Neuronal stem cell (in vitro differentiated cells): ENCODE data around the gene RMDN3.

Experiments used
- DNase-seq: peaks from one replicate; pipeline ENCODE4 v3.0.0-alpha.2; 2013; ENCODE audit warnings: low spot score
- H2AFZ ChIP-seq: one replicate; pipeline ENCODE4 v1.6.1; 2013; ENCODE audit warnings: mild to moderate bottlenecking, low read length, inconsistent platforms
- H2AK5ac ChIP-seq: 2 replicates; pipeline ENCODE4 v1.6.1; 2013; ENCODE audit warnings: low read depth, mild to moderate bottlenecking, inconsistent platforms, low read length, moderate library complexity, mixed read lengths
- H2BK120ac ChIP-seq: 2 replicates; pipeline ENCODE4 v1.6.1; 2013; ENCODE audit warnings: low read depth, mild to moderate bottlenecking, inconsistent platforms, low read length, moderate library complexity, mixed read lengths
- H2BK12ac ChIP-seq: one replicate; pipeline ENCODE4 v1.6.1; 2013; ENCODE audit warnings: low read length, inconsistent platforms
- H2BK15ac ChIP-seq: 2 replicates; pipeline ENCODE4 v1.6.1; 2013; ENCODE audit warnings: mild to moderate bottlenecking, low read length, inconsistent platforms, mixed read lengths
- H2BK5ac ChIP-seq: one replicate; pipeline ENCODE4 v1.6.1; 2013; ENCODE audit warnings: inconsistent platforms, mild to moderate bottlenecking, low read length, moderate library complexity
- H3K14ac ChIP-seq: one replicate; pipeline ENCODE4 v1.6.1; 2013; ENCODE audit warnings: low read length, inconsistent platforms
- H3K18ac ChIP-seq: 2 replicates; pipeline ENCODE4 v1.6.1; 2013; ENCODE audit warnings: low read length, inconsistent platforms
- H3K23ac ChIP-seq: 2 replicates; pipeline ENCODE4 v1.6.1; 2013; ENCODE audit warnings: low read depth, mild to moderate bottlenecking, mixed read lengths, low read length, inconsistent platforms; ENCODE audit not compliant: poor library complexity
- H3K27ac ChIP-seq: replicated peaks from 3 replicates; pipeline ENCODE4 v1.5.1; 2013; ENCODE audit warnings: low read length, inconsistent platforms
- H3K27me3 ChIP-seq, 3 experiments: 2 replicates each; pipeline ENCODE4 v1.6.1; 2013; ENCODE audit warnings: low read length in 3 of 3, mild to moderate bottlenecking in 2 of 3, inconsistent platforms in 1 of 3, low read depth in 1 of 3, mixed read lengths in 1 of 3, moderate library complexity in 1 of 3; ENCODE audit not compliant: control insufficient read depth in 3 of 3, insufficient read depth in 3 of 3
- H3K36me3 ChIP-seq, 2 donors: replicated peaks in 1 of 2; 2 replicates each; pipeline ENCODE4 v1.6.1; 2013; ENCODE audit warnings: low read length in 2 of 2; ENCODE audit not compliant: control insufficient read depth in 2 of 2, insufficient read depth in 2 of 2
- H3K4ac ChIP-seq: 2 replicates; pipeline ENCODE4 v1.6.1; 2013; ENCODE audit warnings: inconsistent platforms, mild to moderate bottlenecking, low read length, moderate library complexity
- H3K4me1 ChIP-seq, 2 donors: 1 replicate in 1 of 2; 2 replicates in 1 of 2; pipeline ENCODE4 v1.6.1; 2013; ENCODE audit warnings: low read length in 2 of 2, low read depth in 1 of 2; ENCODE audit not compliant: control insufficient read depth in 2 of 2, insufficient read depth in 1 of 2
- H3K4me2 ChIP-seq: one replicate; pipeline ENCODE4 v1.6.1; 2013; ENCODE audit warnings: mild to moderate bottlenecking, low read length, inconsistent platforms; ENCODE audit not compliant: insufficient read depth, poor library complexity, severe bottlenecking
- H3K4me3 ChIP-seq, 2 donors: 2 replicates each; pipeline ENCODE4 v1.5.1; 2013; ENCODE audit warnings: low read length in 2 of 2, mild to moderate bottlenecking in 2 of 2, inconsistent platforms in 1 of 2, moderate library complexity in 1 of 2
- H3K79me1 ChIP-seq: one replicate; pipeline ENCODE4 v1.6.1; 2013; ENCODE audit warnings: low read depth, mild to moderate bottlenecking, inconsistent platforms, low read length, moderate library complexity
- H3K9ac ChIP-seq: one replicate; pipeline ENCODE4 v1.6.1; 2013; ENCODE audit warnings: mild to moderate bottlenecking, low read depth, low read length, inconsistent platforms; ENCODE audit not compliant: poor library complexity
- H3K9me3 ChIP-seq, 2 donors: replicated peaks in 1 of 2; 2 replicates each; pipeline versions ENCODE3 to v1.6.1; 2013; ENCODE audit warnings: low read length in 2 of 2, mild to moderate bottlenecking in 2 of 2, inconsistent platforms in 1 of 2, low read depth in 1 of 2, mixed read lengths in 1 of 2, moderate library complexity in 1 of 2; ENCODE audit not compliant: control insufficient read depth in 2 of 2, insufficient read depth in 1 of 2
- H4K8ac ChIP-seq: one replicate; pipeline ENCODE4 v1.6.1; 2013; ENCODE audit warnings: low read depth, mild to moderate bottlenecking, inconsistent platforms, low read length, moderate library complexity
- H4K91ac ChIP-seq: one replicate; pipeline ENCODE4 v1.6.1; 2013; ENCODE audit warnings: low read length, low read depth, mild to moderate bottlenecking, inconsistent platforms; ENCODE audit not compliant: poor library complexity
- WGBS, 2 donors: extraction: QIAGEN DNeasy Blood & Tissue Kit; methylation state at CpG; one replicate each; pipeline ENCODE4 v1.1.7; 2013; ENCODE audit warnings: missing lambda C conversion rate in 2 of 2, mixed read lengths in 1 of 2; ENCODE audit not compliant: insufficient read length in 2 of 2, insufficient replicate concordance in 1 of 2; ENCODE audit errors: extremely low coverage in 2 of 2; 5-methylcytosine and 5-hydroxymethylcytosine counted together

RMDN3 gene

DNA sequence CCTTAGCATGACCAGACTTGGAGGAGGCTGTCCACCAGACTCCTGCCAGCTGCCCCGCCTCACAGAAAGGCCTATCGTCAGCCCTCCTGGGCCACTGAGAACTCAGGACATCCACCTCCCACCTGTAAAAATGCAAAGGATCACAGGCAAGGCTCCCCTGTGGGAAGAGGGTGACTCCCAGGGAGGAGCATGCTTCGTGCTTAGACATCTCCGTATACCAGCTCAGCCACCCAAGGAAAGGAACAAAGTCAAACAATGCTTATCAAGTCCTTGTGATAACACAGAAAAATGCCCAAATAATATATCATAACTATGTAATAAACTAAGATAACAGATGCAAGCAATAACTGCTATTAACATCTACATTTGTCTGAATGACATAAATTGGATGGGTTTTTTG is 4.2 kb downstream of the RMDN3 start:
- Histone ChIP-seq H3K14ac (no peak overlapping the region), H3K23ac (no peak overlapping the region), H2AK5ac (no peak overlapping the region), H4K91ac (no peak overlapping the region), H3K79me1 (peaks cover 8% of the 10 kb centered on the region), H3K9me3 (no peaks in the 10 kb centered on the region), H4K8ac (no peak overlapping the region), H3K27me3 (no peaks in the 10 kb centered on the region), H3K4me1 (peaks cover 2 to 3% of the 10 kb centered on the region in 2 donors), H3K9ac (no peak overlapping the region), H3K4me2 (no peak overlapping the region), H2BK120ac (no peak overlapping the region), H3K18ac (no peak overlapping the region), H2BK5ac (no peak overlapping the region), H3K4me3 (no peak overlapping the region), H2BK15ac (no peak overlapping the region), H2BK12ac (no peak overlapping the region), H3K4ac (no peak overlapping the region), H2AFZ (no peak overlapping the region), H3K36me3 (peaks cover 10 to 52% of the 10 kb centered on the region in 2 donors), H3K27ac (no peak overlapping the region)
- no CpG with 5 or more reads among the region's 4 CpGs for WGBS, 2 donors
- DNase-seq: no peak

DNA sequence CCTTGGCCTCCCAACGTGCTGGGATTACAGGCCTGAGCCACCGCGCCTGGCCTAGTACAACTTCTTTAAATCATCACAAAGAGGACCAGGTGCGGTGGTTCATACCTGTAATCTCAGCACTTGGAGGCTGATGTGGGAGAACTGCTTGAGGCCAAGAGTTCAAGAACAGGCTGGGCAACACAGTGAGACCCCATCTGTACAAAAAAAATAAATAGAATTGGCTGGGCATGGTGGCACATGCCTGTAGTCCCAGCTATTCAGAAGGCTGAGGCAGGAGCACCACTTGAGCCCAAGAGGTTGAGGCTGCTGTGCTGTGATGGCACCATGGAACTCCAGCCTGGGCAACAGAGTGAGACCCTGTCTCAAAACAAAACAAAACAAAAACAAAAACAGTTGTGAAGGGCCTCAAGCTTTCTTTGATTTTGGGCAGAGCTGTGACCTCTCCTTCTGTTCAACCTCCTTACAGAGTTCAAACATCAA is 5.9 kb downstream of the RMDN3 start:
- Histone ChIP-seq H3K23ac (no peak overlapping the region), H2AK5ac (no peak overlapping the region), H3K36me3 (peaks cover 12 to 64% of the 10 kb centered on the region in 2 donors), H3K4me2 (no peak overlapping the region), H3K9ac (no peak overlapping the region), H3K79me1 (peaks cover 3% of the 10 kb centered on the region), H3K18ac (no peak overlapping the region), H3K14ac (no peak overlapping the region), H3K4me1 (peaks cover under 1 to 3% of the 10 kb centered on the region in 2 donors), H3K27me3 (no peaks in the 10 kb centered on the region), H4K91ac (no peak overlapping the region), H2AFZ (no peak overlapping the region), H3K27ac (no peak overlapping the region), H3K9me3 (no peaks in the 10 kb centered on the region), H2BK12ac (no peak overlapping the region), H4K8ac (no peak overlapping the region), H3K4ac (no peak overlapping the region), H2BK15ac (no peak overlapping the region), H2BK120ac (no peak overlapping the region), H3K4me3 (no peak overlapping the region), H2BK5ac (no peak overlapping the region)
- no CpG with 5 or more reads among the region's 4 CpGs for WGBS, 2 donors
- no peak for DNase-seq

GRCh38 chr15:40747685-40748631 is 7.1 kb downstream of the RMDN3 start:
- Histone ChIP-seq H3K4me2 (no peak overlapping the region), H3K27ac (no peak overlapping the region), H3K79me1 (peaks cover 3% of the 10 kb centered on the region), H2AK5ac (no peak overlapping the region), H3K23ac (no peak overlapping the region), H3K27me3 (no peaks in the 10 kb centered on the region), H3K36me3 (peaks cover 20 to 76% of the 10 kb centered on the region in 2 donors), H4K8ac (no peak overlapping the region), H2BK120ac (no peak overlapping the region), H3K4me1 (peaks cover 3 to 5% of the 10 kb centered on the region in 2 donors), H3K14ac (no peak overlapping the region), H2BK5ac (no peak overlapping the region), H3K4ac (no peak overlapping the region), H3K9ac (no peak overlapping the region), H3K18ac (no peak overlapping the region), H2AFZ (no peak overlapping the region), H3K4me3 (peak overlapping the region in 1 of 2 donors; percentile 20), H4K91ac (no peak overlapping the region), H2BK15ac (no peak overlapping the region), H2BK12ac (no peak overlapping the region), H3K9me3 (no peaks in the 10 kb centered on the region)
- no CpG with 5 or more reads among the region's 7 CpGs for WGBS, 2 donors
- DNase-seq: no peak

DNA sequence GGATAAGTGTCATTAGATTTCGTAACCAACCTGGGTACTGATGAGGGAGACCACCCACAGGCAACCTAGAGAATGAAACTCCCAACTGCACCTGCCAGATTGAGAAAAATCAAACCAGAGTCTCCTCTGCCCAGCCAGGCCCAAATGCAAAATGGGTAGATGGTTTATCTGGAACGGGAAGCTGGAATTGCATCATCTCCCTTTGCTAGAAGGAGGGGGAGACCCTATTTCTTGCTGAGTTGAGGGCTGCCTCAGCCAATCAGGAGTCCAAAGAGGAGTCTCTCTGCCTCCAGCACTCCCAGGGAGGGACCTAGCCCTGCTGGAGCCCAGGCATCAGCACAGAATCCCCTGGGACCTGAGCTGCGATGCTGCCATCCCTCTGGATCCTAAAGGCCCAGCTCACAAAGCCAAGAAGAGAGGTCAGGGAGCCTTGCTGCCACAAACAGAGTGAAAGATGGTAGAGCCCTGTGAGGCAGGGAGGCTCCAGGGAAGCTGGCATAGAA is 8.1 kb downstream of the RMDN3 start:
- no peak overlapping the region for H2AK5ac ChIP-seq
- no peak for DNase-seq
- no peak overlapping the region for H2BK15ac ChIP-seq
- no peak overlapping the region for H2BK12ac ChIP-seq
- no peak overlapping the region for H3K18ac ChIP-seq
- H3K27me3 ChIP-seq: no peaks in the 10 kb centered on the region
- H3K4ac ChIP-seq: no peak overlapping the region
- H3K9me3 ChIP-seq: no peaks in the 10 kb centered on the region
- no peak overlapping the region for H3K4me2 ChIP-seq
- H4K8ac ChIP-seq: no peak overlapping the region
- no peak overlapping the region for H4K91ac ChIP-seq
- H3K14ac ChIP-seq: no peak overlapping the region
- peaks cover 22 to 79% of the 10 kb centered on the region in 2 donors for H3K36me3 ChIP-seq
- no peak overlapping the region for H2BK5ac ChIP-seq
- H2BK120ac ChIP-seq: no peak overlapping the region
- no peak overlapping the region for H3K4me3 ChIP-seq
- H3K4me1 ChIP-seq: peaks cover 3 to 5% of the 10 kb centered on the region in 2 donors
- H3K27ac ChIP-seq: no peak overlapping the region
- no CpG with 5 or more reads among the region's 3 CpGs for WGBS, 2 donors
- H3K79me1 ChIP-seq: peaks cover 2% of the 10 kb centered on the region
- H3K23ac ChIP-seq: no peak overlapping the region
- H3K9ac ChIP-seq: no peak overlapping the region
- H2AFZ ChIP-seq: no peak overlapping the region
